ENCODE data around the gene ZNF254. TPM values are rescaled to one million over a fixed set of nuclear protein-coding genes. Genes with fewer than 3 reads are reported as not detected.

The ZNF254 gene
- total and polyA plus RNA-seq, 10 of the 15 experiments (the other 5 are each of a cell fraction or from before 2014, with no cell fraction given): 1.5 to 15.7 (median 8.5) TPM

- Histone ChIP-seq H3K9ac (ENCODE audit: control insufficient read depth, insufficient read depth, low read length) (no peak overlapping the region), H2AFZ (ENCODE audit: control insufficient read depth, low read depth, low read length) (no peak overlapping the region), H4K20me1 (ENCODE audit: control insufficient read depth, insufficient read depth) (no peaks in the 10 kb centered on the region), H3K79me2 (ENCODE audit: control insufficient read depth, insufficient read depth, low read length) (no peaks in the 10 kb centered on the region), H3K4me3 (no peak overlapping the region), H3K4me1 (ENCODE audit: control insufficient read depth, insufficient read depth, low read length) (no peaks in the 10 kb centered on the region), H3K4me2 (ENCODE audit: control insufficient read depth, insufficient read depth) (no peak overlapping the region), H3K27ac (ENCODE audit: control insufficient read depth, insufficient read depth) (no peak overlapping the region), H3K27me3 (replicated peaks in 1 of 2; ENCODE audit: control insufficient read depth in 2 of 2, insufficient read depth in 2 of 2, low read length in 1 of 2) (no peaks in the 10 kb centered on the region), H3K36me3 (ENCODE audit: control insufficient read depth in 2 of 2, insufficient read depth in 2 of 2, low read length in 1 of 2) (no peaks in the 10 kb centered on the region), H3K9me3 (replicated peaks; ENCODE audit: control insufficient read depth, insufficient read depth, low read length) (no peaks in the 10 kb centered on the region; the same call in 2 of the 3 replicates)
- RAD21 ChIA-PET (ENCODE audit: unreplicated experiment): no interaction called here
- intact Hi-C loops (cut with micrococcal nuclease; ENCODE audit: unreplicated experiment): no loop called here
- CTCF ChIA-PET: no interaction called here
- SMC1A ChIA-PET (ENCODE audit: uncharacterized antibody, unreplicated experiment): no interaction called here
- POLR2A ChIA-PET: no interaction called here
- DNase-seq (ENCODE audit: low read depth, low spot score) (no peak), FAIRE-seq (no peak), ATAC-seq (no peak)
- 96% methylated on average over 4 of the region's 4 CpGs for WGBS (ENCODE audit: insufficient coverage, insufficient replicate concordance, low lambda C conversion rate, missing lambda C conversion rate)
- no peak for TF ChIP-seq RAD51 (IDR thresholded peaks at IDR 0.05)
- TF ChIP-seq ZZZ3 (IDR thresholded peaks at IDR 0.05; ENCODE audit: control insufficient read depth, insufficient read length, low read depth): no peak
- no peak for TF ChIP-seq CREB1 (IDR thresholded peaks at IDR 0.05; ENCODE audit: low read depth)
- TF ChIP-seq RELA (IDR thresholded peaks at IDR 0.05; ENCODE audit: borderline replicate concordance, partially characterized antibody): no peak
- TF ChIP-seq HSF1 (IDR thresholded peaks at IDR 0.05; ENCODE audit: low read depth, low read length): no peak
- no peak for TF ChIP-seq CTCF (IDR thresholded peaks at IDR 0.05 in 2 of 3, conservative IDR thresholded peaks at IDR 0.05 in 1 of 3; ENCODE audit: control insufficient read depth in 2 of 3, extremely low read depth in 1 of 3, insufficient read depth in 1 of 3, low read depth in 3 of 3, low read length in 3 of 3)
- no peak for TF ChIP-seq ZBTB11 (CRISPR knock-in tag; IDR thresholded peaks at IDR 0.05)
- no peak for TF ChIP-seq ASH2L (IDR thresholded peaks at IDR 0.05; ENCODE audit: borderline replicate concordance, low read depth)
- no peak for TF ChIP-seq SIN3A (IDR thresholded peaks at IDR 0.05; ENCODE audit: low read depth, low read length)
- no peak for TF ChIP-seq POU2F2 (IDR thresholded peaks at IDR 0.05; ENCODE audit: borderline replicate concordance, low read depth, low read length)
- TF ChIP-seq E2F8 (IDR thresholded peaks at IDR 0.05; ENCODE audit: low read depth, partially characterized antibody): no peak
- no peak for TF ChIP-seq IRF3 (IDR thresholded peaks at IDR 0.05)
- TF ChIP-seq WRNIP1 (IDR thresholded peaks at IDR 0.05; ENCODE audit: borderline replicate concordance, low read depth, low read length): no peak
- TF ChIP-seq CBX5 (IDR thresholded peaks at IDR 0.05; ENCODE audit: low read depth): no peak
- in situ Hi-C loops (cut with MboI): no loop called here
- no TSS peak for BruUV-seq (replicated peaks)
These were observed 8.3 kb upstream of the ZNF254 start for GRCh38 chr19:24078680-24079079.
